GM12891 (cell line): Measurements from ENCODE around the gene IGF1.
A peak's percentile ranks its signal among the peaks of the same experiment; 100 is the strongest.

ENCODE experiments used
- DNase-seq: peaks from one replicate; pipeline ENCODE4 v3.0.0; 2011; ENCODE audit warnings: low spot score; ENCODE audit not compliant: insufficient read length
- FAIRE-seq: peaks from 2 replicates; lab custom pipeline; 2011; peaks lifted over from hg19 to GRCh38; lab: Jason Lieb, UNC
- PAX5 ChIP-seq: IDR thresholded peaks from 2 replicates; pipeline ENCODE4 v1.6.1; 2011; ENCODE audit warnings: low read length, moderate library complexity, mild to moderate bottlenecking; ENCODE audit not compliant: insufficient read depth, severe bottlenecking
- POLR2A ChIP-seq: IDR thresholded peaks from 2 replicates; pipeline ENCODE4 v1.6.1; 2011; ENCODE audit warnings: low read depth, low read length, control low read depth
- POLR2AphosphoS5 ChIP-seq: IDR thresholded peaks from 2 replicates; pipeline ENCODE4 v1.6.1; 2011; ENCODE audit warnings: low read depth, low read length, control low read depth
- POU2F2 ChIP-seq: IDR thresholded peaks from 2 replicates; pipeline ENCODE4 v1.6.1; 2011; ENCODE audit warnings: low read depth, mild to moderate bottlenecking, control low read depth, low read length, moderate library complexity
- SPI1 ChIP-seq: IDR thresholded peaks from 2 replicates; pipeline ENCODE4 v1.6.1; 2011; ENCODE audit warnings: low read depth, low read length, control low read depth
- TAF1 ChIP-seq: IDR thresholded peaks from 2 replicates; pipeline ENCODE4 v1.6.1; 2011; ENCODE audit warnings: low read depth, low read length, control low read depth

Gene IGF1

DNA sequence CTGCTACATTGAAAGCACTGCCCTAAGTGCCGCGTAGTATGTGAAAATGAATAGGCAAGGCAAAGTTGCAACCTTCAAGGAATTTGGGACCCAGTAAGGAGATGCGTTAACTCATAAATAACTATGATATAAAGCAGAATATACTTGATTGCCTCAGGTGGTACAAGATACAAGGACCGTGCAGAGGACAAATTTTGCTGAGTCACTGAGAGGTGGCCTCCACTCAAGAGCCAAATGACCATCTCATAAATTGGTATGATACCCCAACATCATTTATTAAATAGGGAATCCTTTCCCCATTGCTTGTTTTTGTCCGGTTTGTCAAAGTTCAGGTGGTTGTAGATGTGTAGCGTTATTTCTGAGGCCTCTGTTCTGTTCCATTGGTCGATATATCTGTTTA, 35.7 kb downstream of the IGF1 start:
- DNase-seq (no peak), FAIRE-seq (no peak)
- TF ChIP-seq POU2F2 = no peak
- TF ChIP-seq SPI1 = no peak
- TF ChIP-seq POLR2A = no peak
- no peak for TF ChIP-seq PAX5
- no peak for TF ChIP-seq POLR2AphosphoS5
- no peak for TF ChIP-seq TAF1

DNA sequence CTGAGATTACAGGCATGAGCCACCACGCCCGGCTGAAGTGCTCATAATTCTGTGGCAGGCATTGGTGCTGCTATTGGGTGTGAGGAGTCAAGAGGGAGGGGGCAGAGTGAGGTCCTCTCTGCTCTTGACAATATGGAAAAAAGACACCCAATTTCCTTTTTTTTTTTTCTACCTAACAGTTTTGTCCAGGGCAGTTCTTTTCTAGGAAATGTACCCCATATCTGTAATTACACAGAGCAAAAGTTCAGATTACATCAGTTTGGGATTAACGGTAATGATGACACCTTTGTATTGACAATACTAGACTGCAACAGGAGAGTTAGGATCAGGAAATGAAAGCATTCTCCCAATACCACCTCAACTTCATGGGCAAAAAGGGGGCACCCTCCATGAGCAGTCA, 36.3 kb downstream of the IGF1 start:
- TF ChIP-seq POLR2A (no peak), PAX5 (no peak), POU2F2 (no peak), TAF1 (no peak), SPI1 (no peak), POLR2AphosphoS5 (no peak)
- no peak for FAIRE-seq
- DNase-seq = no peak

DNA sequence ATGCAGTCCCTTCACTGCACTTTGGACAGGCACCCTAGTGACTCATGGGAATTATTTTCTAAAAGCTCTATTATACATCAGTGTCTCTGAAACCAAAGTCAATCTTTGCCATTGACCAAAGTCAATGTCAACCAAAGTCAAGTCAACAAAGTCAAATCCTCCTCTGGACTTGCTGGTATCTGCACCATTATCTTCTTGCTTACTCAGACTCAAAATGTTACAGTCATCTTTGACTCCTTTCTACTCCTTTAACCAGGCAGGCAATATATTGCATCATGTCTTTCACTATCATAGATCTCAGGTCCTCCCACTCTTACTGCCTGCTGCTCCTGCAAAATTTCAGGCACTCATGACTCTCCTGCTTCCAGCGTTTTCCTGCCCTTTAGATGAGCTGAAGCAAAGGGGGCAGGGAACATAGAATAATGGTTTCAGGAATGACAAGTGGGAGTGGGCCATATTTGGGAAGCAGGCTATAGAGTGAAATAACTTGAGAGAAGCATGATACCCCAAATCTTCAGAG, 39.2 kb downstream of the IGF1 start:
- no peak for FAIRE-seq
- TF ChIP-seq TAF1 (no peak), POU2F2 (no peak), POLR2AphosphoS5 (no peak), POLR2A (no peak), PAX5 (no peak), SPI1 (no peak)
- DNase-seq = no peak

DNA sequence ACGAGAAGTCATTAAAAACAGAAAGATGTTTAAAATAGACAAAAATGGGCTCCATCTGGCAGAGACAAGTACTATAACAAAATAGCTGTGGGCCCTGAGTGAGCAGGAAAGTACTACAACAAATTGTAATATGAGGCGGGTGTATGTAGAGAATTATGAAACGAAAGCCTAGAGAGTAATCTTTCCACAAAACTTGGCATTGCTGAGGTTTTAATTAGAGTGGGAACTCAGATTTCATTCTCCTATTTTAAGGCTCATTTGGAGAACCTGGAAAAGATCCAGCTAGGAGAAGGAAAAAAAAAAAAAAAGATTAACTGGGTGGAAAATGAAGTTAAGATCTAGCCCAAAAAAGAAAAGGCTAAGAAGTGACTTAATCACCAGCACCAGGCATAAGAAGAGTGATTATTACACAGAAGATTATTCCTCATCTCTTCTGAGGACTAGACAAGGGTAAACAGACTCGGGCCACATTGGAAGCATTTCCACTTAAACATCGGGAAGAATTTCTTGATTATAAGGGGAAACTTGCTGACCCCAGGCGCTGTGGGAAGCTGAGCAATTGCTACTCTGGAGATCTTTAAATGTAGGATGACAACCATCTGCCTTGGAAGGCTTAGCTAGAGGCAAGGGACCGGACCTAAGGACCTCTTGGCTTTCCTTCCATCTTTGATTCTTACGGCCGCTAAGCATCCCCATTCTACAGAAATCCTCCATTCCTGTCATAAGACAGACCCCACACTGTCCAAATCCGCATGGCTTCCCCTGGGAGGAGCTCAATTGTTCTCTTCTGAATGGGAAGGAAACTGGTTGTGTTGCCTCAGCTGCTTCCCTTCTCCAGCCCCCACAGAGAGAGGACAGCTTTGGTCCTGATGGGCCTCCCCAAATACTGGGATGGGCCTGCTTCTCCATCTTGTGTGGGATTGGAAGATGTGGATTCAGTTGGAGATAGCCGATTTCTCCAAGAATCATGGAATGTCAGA, 40.6 kb downstream of the IGF1 start:
- TF ChIP-seq POLR2AphosphoS5 (no peak), PAX5 (no peak), SPI1 (no peak), POLR2A (no peak), TAF1 (no peak), POU2F2 (no peak)
- no peak for DNase-seq
- FAIRE-seq = no peak

DNA sequence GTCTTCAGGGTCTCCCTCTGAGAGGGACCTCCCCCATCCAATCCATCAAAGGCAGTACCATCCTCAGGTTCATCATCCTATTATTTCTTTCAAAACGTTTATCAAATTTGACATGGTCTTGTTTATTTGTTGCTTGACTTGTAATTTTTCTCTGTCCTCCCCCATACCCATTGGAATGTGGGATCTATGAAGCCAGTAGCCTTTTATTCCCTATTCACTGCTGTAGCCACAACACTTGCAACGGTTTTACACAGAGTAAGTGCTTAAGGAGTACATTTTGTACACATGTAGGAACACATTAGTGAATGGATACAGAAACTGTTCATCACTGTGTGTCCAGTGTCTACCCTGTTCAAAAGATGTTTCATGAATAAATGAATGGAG, 41.5 kb downstream of the IGF1 start:
- TF ChIP-seq PAX5 (no peak), SPI1 (no peak), TAF1 (no peak), POLR2A (no peak), POLR2AphosphoS5 (no peak), POU2F2 (no peak)
- DNase-seq = no peak
- no peak for FAIRE-seq

DNA sequence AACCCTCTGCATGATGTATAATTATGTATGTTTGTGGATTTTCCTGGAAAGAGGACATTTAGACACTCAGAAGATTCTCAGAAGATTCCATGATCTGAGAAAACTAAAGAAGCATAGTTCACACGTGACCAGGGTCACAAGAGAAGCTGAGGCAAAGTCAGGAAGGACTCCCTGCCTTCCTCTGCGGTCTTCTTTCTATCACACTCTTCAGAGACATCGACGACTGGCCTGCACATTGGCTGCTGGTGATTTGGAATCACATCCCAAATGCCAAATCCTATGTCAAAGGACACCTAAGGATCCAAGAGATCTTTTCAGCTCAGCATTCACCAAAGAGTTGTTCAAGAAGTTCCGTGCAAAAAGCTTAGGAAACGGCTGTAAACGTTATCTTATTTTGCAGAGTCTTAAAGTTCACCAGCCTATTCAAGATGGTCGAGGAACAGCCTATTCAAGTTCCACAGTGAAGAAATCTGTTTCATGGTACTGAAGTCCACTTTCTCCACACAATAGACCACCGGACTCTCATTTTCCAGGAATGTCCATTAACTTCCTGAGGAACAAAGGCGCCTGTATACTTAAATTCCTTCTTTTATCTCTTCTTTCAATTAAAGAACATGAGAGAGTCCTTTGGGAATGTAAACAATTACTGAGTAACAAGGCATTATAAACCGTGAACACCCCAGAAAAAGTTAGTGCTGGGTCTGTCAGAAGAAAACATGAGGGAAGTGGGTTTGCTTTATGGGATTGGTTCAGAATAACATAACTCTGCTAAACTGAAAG, 42.1 kb downstream of the IGF1 start:
- DNase-seq (no peak), FAIRE-seq (no peak)
- no peak for TF ChIP-seq POLR2AphosphoS5
- TF ChIP-seq POU2F2 = no peak
- TF ChIP-seq SPI1 = no peak
- TF ChIP-seq TAF1 = no peak
- no peak for TF ChIP-seq PAX5
- TF ChIP-seq POLR2A = no peak

DNA sequence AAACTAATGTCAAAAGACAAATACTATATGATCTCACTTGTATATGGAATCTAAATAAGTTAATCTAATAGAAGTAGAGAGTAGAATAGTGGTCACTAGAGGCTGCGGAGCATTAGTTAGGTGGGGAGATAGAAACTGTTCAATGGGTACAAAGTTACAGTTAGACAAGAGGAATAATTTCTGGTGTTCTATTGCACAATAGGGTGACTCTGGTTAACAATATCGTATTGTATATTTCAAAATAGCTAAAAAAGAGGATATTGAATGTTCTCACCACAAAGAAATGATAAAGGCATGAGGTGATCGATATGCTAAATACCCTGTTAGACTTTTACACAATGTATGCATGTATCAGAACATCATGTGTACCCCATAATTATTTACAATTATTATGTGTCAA, 42.9 kb downstream of the IGF1 start:
- no peak for FAIRE-seq
- TF ChIP-seq POLR2A = no peak
- no peak for TF ChIP-seq TAF1
- no peak for TF ChIP-seq POU2F2
- TF ChIP-seq SPI1 = no peak
- TF ChIP-seq PAX5 = no peak
- TF ChIP-seq POLR2AphosphoS5 = no peak
- no peak for DNase-seq

DNA sequence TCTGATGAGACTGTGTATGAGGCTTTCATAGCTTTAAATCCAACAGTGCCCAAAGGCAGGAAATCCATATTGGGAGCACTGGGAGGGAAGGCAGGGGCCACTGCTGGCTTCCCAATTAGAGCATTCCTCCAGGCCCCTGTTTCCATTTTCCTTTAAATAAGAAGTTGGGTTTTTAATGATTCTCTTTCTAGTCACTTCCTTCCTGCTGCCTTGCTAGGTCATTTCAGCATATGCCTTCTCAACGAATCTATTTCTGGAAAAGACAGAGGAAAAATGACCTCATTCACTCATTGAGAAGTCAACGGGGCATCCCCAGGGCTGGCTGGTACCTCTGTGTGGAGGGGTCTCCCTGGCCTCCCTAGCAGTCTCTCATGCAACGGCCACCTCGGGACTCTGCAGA, 43.5 kb downstream of the IGF1 start:
- no peak for FAIRE-seq
- TF ChIP-seq POLR2A (no peak), SPI1 (peak; percentile 7; the same call in 1 of the 2 replicates)
- DNase-seq = no peak

DNA sequence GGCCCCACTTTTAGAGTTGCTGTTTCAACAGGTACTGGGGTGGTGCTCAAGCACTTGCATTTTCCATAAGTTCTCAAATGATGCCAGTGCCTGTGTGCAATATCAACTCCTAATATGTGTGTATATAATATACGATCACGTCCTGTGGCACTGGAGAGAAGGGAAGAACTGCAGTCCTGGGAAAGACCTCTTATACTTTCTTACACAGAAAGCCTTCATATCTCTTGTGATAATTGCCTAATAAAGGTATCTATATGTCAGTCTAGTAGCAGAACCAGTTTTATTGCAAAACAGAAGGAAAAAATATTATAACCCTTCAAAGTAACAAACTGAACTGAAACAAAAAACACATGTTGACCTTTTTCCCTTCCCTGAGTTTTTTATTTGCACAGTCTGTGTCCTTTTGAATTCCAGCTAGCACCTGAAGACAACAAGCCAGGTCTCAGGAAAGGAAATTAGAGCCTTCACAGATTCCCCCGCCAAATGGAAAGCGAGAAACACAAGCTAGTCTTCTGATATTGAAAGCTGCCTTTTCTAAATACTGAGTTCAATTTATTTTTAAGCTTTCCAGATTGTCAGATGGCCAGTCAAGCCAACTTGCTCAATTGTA, 44.4 kb downstream of the IGF1 start:
- no peak for DNase-seq
- no peak for FAIRE-seq
- TF ChIP-seq PAX5 (no peak), TAF1 (no peak), POLR2AphosphoS5 (no peak), POLR2A (no peak), POU2F2 (no peak), SPI1 (no peak)
